Gastrocnemius medialis (tissue), 4 donors: ENCODE results near the gene MNX1.

Experiments used
- POLR2A ChIP-seq, 2 donors: fragments of 450-650 bp; IDR thresholded peaks; one replicate each; pipeline ENCODE4 v1.6.1; 2017; ENCODE audit warnings: antibody characterized with exemption in 2 of 2, mild to moderate bottlenecking in 2 of 2, moderate library complexity in 2 of 2
- TF ChIP-seq, protein P1 (sequence below), 5 experiments: fragments of 450-650 bp in 3 of 5; fragments of 200-600 bp in 2 of 5; sonication (generic) in 2 of 5; IDR thresholded peaks in 4 of 5; conservative IDR thresholded peaks in 1 of 5; 1 replicate in 4 of 5; 2 replicates in 1 of 5; pipeline ENCODE4 v1.5.1; 2016 to 2019; ENCODE audit warnings: antibody characterized with exemption in 5 of 5, mild to moderate bottlenecking in 3 of 5, moderate library complexity in 3 of 5

DNA sequence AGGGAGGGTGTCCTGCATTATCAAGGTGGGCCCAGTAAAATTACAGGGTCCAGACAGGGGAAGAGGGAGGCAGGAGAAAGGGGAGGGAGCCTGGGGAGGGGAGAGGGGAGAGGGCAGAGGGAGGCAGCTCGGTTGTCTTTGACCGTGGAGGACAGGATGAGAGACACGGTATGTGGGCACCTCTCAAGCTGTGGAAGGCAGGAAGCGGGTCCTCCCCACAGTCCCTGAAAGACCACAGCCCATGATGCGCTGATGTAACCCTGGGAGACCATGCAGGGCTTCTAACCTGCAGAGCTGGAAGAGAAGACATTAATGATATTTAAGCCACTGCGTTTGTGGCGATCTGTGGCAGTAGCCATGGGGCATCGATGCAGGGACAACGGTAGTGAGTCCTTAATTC lies 27.2 kb upstream of the MNX1 start:
- TF ChIP-seq, protein P1, sequence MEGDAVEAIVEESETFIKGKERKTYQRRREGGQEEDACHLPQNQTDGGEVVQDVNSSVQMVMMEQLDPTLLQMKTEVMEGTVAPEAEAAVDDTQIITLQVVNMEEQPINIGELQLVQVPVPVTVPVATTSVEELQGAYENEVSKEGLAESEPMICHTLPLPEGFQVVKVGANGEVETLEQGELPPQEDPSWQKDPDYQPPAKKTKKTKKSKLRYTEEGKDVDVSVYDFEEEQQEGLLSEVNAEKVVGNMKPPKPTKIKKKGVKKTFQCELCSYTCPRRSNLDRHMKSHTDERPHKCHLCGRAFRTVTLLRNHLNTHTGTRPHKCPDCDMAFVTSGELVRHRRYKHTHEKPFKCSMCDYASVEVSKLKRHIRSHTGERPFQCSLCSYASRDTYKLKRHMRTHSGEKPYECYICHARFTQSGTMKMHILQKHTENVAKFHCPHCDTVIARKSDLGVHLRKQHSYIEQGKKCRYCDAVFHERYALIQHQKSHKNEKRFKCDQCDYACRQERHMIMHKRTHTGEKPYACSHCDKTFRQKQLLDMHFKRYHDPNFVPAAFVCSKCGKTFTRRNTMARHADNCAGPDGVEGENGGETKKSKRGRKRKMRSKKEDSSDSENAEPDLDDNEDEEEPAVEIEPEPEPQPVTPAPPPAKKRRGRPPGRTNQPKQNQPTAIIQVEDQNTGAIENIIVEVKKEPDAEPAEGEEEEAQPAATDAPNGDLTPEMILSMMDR (IDR thresholded peaks at IDR 0.05 in 4 of 5, conservative IDR thresholded peaks at IDR 0.05 in 1 of 5): no peak
- TF ChIP-seq POLR2A (IDR thresholded peaks at IDR 0.05): no peak
